K562 (cell line): ENCODE data around the gene CREG1. TPM values are rescaled to one million over a fixed set of nuclear protein-coding genes. Genes with fewer than 3 reads are reported as not detected.

Experiments used
- ATF3 ChIP-seq, 2 experiments: fragments of 450-650 bp in 1 of 2; sonication (generic) in 1 of 2; formaldehyde crosslinking in 1 of 2; IDR thresholded peaks in 1 of 2; conservative IDR thresholded peaks in 1 of 2; 2 replicates each; pipeline versions ENCODE4 v1.6.1 to v1.8.1; 2016 to 2023; ENCODE audit warnings: mild to moderate bottlenecking in 2 of 2, moderate library complexity in 2 of 2, inconsistent platforms in 1 of 2, missing genetic modification reagents in 1 of 2
- BRCA1 ChIP-seq, 2 experiments: fragments of 450-650 bp in 1 of 2; sonication (generic) in 1 of 2; formaldehyde crosslinking in 1 of 2; IDR thresholded peaks; 2 replicates each; pipeline versions ENCODE4 v1.5.0 to v1.6.1; 2017 to 2020; ENCODE audit warnings: mild to moderate bottlenecking in 1 of 2, missing genetic modification reagents in 1 of 2
- CBFB ChIP-seq: sonication (generic); formaldehyde crosslinking; IDR thresholded peaks from 2 replicates; pipeline ENCODE4 v1.4.0; 2020; ENCODE audit warnings: mild to moderate bottlenecking, missing genetic modification reagents
- CREB3L1 ChIP-seq: fragments of 450-650 bp; IDR thresholded peaks from 2 replicates; pipeline ENCODE4 v1.6.1; 2014; ENCODE audit warnings: low read depth, mild to moderate bottlenecking, moderate library complexity, borderline replicate concordance
- EP300 ChIP-seq: IDR thresholded peaks from 2 replicates; pipeline ENCODE4 v1.6.1; 2012; ENCODE audit warnings: low read length, improper control_type of control experiment
- MITF ChIP-seq: IDR thresholded peaks from 2 replicates; pipeline ENCODE4 v1.6.1; 2014; ENCODE audit warnings: antibody characterized with exemption
- NCOA4 ChIP-seq: fragments of 450-650 bp; IDR thresholded peaks from 2 replicates; pipeline ENCODE4 v1.6.1; 2018; ENCODE audit warnings: mild to moderate bottlenecking; ENCODE audit not compliant: partially characterized antibody
- NCOA6 ChIP-seq: fragments of 450-650 bp; IDR thresholded peaks from 2 replicates; pipeline ENCODE4 v1.6.1; 2017; ENCODE audit warnings: mild to moderate bottlenecking
- NEUROD1 ChIP-seq: fragments of 150-350 bp; IDR thresholded peaks from 2 replicates; pipeline ENCODE4 v1.6.1; 2014; ENCODE audit warnings: borderline replicate concordance, low read length, low read depth; ENCODE audit not compliant: partially characterized antibody
- POLR3G ChIP-seq: IDR thresholded peaks from 2 replicates; pipeline ENCODE4 v1.6.1; 2011; ENCODE audit not compliant: insufficient read length, insufficient replicate concordance; ENCODE audit errors: extremely low read depth
- PTBP1 ChIP-seq: fragments of 200-400 bp; formaldehyde crosslinking; IDR thresholded peaks from 2 replicates; pipeline ENCODE4 v1.6.1; 2017; ENCODE audit warnings: low read depth, low read length
- PURB ChIP-seq: sonication (generic); formaldehyde crosslinking; IDR thresholded peaks from 2 replicates; pipeline ENCODE4 v1.9.0; 2021; ENCODE audit warnings: low read depth, mild to moderate bottlenecking, missing genetic modification reagents
- ZNF146 ChIP-seq: IDR thresholded peaks from one replicate; pipeline ENCODE4 v1.6.1; 2018; ENCODE audit warnings: missing compliant biosample characterization; ENCODE audit not compliant: unreplicated experiment
- ZNF224 ChIP-seq: sonication (generic); formaldehyde crosslinking; IDR thresholded peaks from 2 replicates; pipeline ENCODE4 v1.8.0; 2022; ENCODE audit warnings: mild to moderate bottlenecking, missing genetic modification reagents
- ZNF551 ChIP-seq: fragments of 250-450 bp; sonication (Bioruptor Pico); IDR thresholded peaks from 2 replicates; pipeline ENCODE4 v1.5.0; 2021; ENCODE audit warnings: mild to moderate bottlenecking, moderate library complexity
- polyA plus RNA-seq, 8 experiments: library from polyadenylated mRNA; depleted of rRNA in 4 of 8; stranded (reverse) in 5 of 8; unstranded in 3 of 8; fragments of >200 nt; fragmentation: Nextera tagmentation in 2 of 8; fragmentation: Illumina TruSeq in 1 of 8; extraction: Ambion mirVana in 2 of 8; extraction: Trizol in 1 of 8; gene quantifications; 2 replicates each; pipeline versions ENCODE4 v1.2.1 to v1.2.3, GENCODE V29; 2011 to 2014; ENCODE audit warnings: inconsistent platforms in 1 of 8, missing spikeins in 1 of 8
- total RNA-seq, 7 experiments: library from RNA; depleted of rRNA in 6 of 7; stranded (reverse); fragments of >200 nt in 6 of 7; fragmentation: Illumina TruSeq in 2 of 7; extraction: Trizol in 2 of 7; gene quantifications; 2 replicates each; pipeline versions ENCODE4 v1.2.1 to v1.2.3, GENCODE V29; 2011 to 2021; ENCODE audit warnings: low replicate concordance in 1 of 7
- TF ChIP-seq, protein P1 (sequence below), 2 experiments: fragments of 450-650 bp in 1 of 2; sonication (generic) in 1 of 2; formaldehyde crosslinking; conservative IDR thresholded peaks; 2 replicates each; pipeline versions ENCODE4 v1.4.0 to v1.8.1; 2020 to 2022; ENCODE audit warnings: mild to moderate bottlenecking in 1 of 2, missing genetic modification reagents in 1 of 2
- TF ChIP-seq, protein P2 (sequence below): sonication (generic); formaldehyde crosslinking; IDR thresholded peaks from 2 replicates; pipeline ENCODE4 v1.8.0; 2023; ENCODE audit warnings: missing genetic modification reagents, mild to moderate bottlenecking, borderline replicate concordance

CREG1 gene
- total and polyA plus RNA-seq, 9 of the 15 experiments (the other 6 are each of a cell fraction or from before 2014, with no cell fraction given): 45.7 to 272 (median 161) TPM

GRCh38 chr1:167524651-167525050 is 28.9 kb downstream of the CREG1 start (continued):
- TF ChIP-seq NEUROD1 (peak; percentile 18), EP300 (peak; percentile 23; the same call in 1 of the 2 replicates), MITF (no peak), ZNF146 (CRISPR knock-in tag) (no peak), NCOA6 (no peak), CBFB (CRISPR knock-in tag) (no peak), BRCA1 (IDR thresholded peaks at IDR 0.05) (no peak), BRCA1 (CRISPR knock-in tag; IDR thresholded peaks at IDR 0.05) (no peak), PTBP1 (no peak), ZNF224 (CRISPR knock-in tag) (no peak), ATF3 (IDR thresholded peaks at IDR 0.05) (peak; percentile 94), ATF3 (CRISPR knock-in tag; conservative IDR thresholded peaks at IDR 0.05) (0 out of 2 replicates have a peak, but pooled peaks have one; percentile 62), ZNF551 (CRISPR knock-in tag) (no peak), PURB (CRISPR knock-in tag) (no peak), CREB3L1 (peak; percentile 91), NCOA4 (no peak), POLR3G (no peak)
- TF ChIP-seq, protein P1, sequence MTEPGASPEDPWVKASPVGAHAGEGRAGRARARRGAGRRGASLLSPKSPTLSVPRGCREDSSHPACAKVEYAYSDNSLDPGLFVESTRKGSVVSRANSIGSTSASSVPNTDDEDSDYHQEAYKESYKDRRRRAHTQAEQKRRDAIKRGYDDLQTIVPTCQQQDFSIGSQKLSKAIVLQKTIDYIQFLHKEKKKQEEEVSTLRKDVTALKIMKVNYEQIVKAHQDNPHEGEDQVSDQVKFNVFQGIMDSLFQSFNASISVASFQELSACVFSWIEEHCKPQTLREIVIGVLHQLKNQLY (CRISPR knock-in tag; conservative IDR thresholded peaks at IDR 0.05): no peak
- TF ChIP-seq, protein P2, sequence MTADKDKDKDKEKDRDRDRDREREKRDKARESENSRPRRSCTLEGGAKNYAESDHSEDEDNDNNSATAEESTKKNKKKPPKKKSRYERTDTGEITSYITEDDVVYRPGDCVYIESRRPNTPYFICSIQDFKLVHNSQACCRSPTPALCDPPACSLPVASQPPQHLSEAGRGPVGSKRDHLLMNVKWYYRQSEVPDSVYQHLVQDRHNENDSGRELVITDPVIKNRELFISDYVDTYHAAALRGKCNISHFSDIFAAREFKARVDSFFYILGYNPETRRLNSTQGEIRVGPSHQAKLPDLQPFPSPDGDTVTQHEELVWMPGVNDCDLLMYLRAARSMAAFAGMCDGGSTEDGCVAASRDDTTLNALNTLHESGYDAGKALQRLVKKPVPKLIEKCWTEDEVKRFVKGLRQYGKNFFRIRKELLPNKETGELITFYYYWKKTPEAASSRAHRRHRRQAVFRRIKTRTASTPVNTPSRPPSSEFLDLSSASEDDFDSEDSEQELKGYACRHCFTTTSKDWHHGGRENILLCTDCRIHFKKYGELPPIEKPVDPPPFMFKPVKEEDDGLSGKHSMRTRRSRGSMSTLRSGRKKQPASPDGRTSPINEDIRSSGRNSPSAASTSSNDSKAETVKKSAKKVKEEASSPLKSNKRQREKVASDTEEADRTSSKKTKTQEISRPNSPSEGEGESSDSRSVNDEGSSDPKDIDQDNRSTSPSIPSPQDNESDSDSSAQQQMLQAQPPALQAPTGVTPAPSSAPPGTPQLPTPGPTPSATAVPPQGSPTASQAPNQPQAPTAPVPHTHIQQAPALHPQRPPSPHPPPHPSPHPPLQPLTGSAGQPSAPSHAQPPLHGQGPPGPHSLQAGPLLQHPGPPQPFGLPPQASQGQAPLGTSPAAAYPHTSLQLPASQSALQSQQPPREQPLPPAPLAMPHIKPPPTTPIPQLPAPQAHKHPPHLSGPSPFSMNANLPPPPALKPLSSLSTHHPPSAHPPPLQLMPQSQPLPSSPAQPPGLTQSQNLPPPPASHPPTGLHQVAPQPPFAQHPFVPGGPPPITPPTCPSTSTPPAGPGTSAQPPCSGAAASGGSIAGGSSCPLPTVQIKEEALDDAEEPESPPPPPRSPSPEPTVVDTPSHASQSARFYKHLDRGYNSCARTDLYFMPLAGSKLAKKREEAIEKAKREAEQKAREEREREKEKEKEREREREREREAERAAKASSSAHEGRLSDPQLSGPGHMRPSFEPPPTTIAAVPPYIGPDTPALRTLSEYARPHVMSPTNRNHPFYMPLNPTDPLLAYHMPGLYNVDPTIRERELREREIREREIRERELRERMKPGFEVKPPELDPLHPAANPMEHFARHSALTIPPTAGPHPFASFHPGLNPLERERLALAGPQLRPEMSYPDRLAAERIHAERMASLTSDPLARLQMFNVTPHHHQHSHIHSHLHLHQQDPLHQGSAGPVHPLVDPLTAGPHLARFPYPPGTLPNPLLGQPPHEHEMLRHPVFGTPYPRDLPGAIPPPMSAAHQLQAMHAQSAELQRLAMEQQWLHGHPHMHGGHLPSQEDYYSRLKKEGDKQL (CRISPR knock-in tag): no peak
